ENCODE results near the gene WDR19.
"Not testable (repeated sequence)": the region's sequence is repeated elsewhere in the genome, so short reads cannot be mapped to it uniquely, and the experiment has no call there.

WDR19 gene

GRCh38 chr4:39233114-39233513 lies 50.8 kb downstream of the WDR19 start:
- no peak for DNase-seq (ENCODE audit: low read depth)

DNA sequence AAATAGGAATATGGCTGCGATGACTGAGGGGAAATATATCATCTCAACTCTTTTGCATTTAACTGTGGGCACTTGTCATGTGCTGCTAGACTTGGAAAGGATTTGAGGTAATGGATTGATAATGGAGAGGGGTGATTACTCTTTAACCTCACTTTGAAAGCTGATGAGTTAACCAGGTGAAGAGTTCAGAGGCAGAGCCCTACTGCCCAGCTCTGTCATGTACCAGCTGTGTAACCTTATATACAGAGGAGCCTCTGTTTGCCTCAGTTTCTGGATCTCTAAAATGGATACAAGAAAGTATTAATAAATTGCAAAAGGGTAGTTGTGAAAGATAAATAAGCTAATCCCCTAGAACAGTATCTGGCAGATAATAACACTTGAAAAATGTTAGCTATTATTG lies 51.5 kb downstream of the WDR19 start:
- no peak for DNase-seq (ENCODE audit: low read depth)

- no peak for DNase-seq (ENCODE audit: low read depth)
Measured at GRCh38 chr4:39235021-39235420, 52.7 kb downstream of the WDR19 start.

DNA sequence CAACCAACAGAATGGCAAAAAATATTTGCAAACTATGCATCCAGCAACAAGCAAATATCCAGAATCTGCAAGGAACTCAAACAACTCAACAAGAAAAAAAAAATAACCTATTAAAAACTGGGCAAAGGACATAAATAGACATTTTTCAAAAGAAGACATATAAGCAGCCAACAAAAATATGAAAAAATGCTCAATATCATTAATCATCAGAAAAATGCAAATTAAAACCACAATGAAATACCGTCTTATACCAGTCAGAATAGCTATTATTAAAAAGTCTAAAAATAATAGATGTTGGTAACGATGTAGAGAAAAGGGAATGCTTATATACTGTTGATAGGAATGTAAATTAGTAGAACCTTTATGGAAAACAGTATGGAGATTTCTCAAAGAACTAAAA lies 53.4 kb downstream of the WDR19 start:
- no peak for DNase-seq (ENCODE audit: low read depth)

- no peak for DNase-seq (ENCODE audit: low read depth)
Measured at GRCh38 chr4:39237179-39237578, 54.9 kb downstream of the WDR19 start.

GRCh38 chr4:39243462-39243861 lies 61.1 kb downstream of the WDR19 start:
- DNase-seq (ENCODE audit: low read depth), result no peak

- no peak for DNase-seq (ENCODE audit: low read depth)
Measured at GRCh38 chr4:39255266-39255665, 72.9 kb downstream of the WDR19 start.

DNA sequence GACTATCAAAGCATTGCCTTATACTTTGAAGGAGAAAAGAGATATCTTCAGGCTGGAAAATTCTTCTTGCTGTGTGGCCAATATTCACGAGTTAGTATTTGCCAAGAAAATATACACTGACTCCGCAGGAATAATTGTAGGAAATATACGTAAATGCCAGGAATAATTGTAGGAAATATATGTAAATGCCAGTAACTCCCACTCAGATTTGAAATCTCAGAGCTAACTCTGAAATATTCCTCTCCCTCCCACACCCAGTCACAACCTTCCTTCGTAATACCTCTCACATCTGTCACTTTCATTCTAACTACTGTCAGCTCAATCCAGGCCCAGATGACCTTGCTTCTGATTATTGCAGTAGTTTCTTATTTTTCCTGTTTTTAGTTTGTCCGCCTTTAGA lies 73.5 kb downstream of the WDR19 start:
- DNase-seq (ENCODE audit: low read depth), result no peak

GRCh38 chr4:39256436-39256835 lies 74.1 kb downstream of the WDR19 start:
- DNase-seq (ENCODE audit: low read depth), result no peak

GRCh38 chr4:39259571-39260330 lies 77.4 kb downstream of the WDR19 start:
- DNase-seq (ENCODE audit: low read depth), result no peak

DNA sequence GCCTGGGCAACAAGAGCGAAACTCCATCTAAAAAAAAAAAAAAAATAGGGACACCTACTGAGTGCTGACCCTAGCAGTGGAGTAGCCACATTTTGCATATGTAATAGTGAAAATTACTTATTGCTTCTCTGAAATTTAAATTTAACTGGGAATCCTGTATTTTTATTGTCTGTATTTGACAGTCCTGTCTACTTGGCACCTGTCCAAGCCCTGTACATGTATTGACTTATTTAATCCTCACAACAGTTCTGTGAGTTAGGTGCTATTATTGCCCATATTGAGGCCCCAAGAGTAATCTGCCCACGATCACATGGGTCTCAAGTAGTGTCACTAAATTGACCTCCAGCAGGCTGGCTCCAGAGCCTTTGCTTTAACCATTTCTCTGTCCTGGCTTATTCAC lies 81.6 kb downstream of the WDR19 start:
- DNase-seq (ENCODE audit: low read depth), result no peak

DNA sequence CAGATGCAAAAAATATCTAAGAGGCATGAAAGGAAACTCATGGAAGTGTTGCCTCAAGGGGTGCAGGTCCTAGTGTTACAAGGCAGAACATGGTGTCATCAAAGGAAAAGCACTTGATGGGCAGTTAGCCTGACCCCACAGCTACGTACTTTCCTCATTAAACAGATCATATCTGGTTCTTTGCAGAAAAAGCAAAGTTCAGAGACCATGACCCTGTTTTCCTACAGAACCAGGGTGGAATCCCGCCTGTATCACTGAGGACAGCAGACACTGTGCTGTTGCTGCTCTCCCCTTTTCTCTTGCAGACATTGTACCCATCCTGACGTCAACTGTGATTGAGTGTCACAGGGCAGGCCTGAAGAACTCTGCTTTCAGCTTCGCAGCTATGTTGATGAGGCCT lies 92.2 kb downstream of the WDR19 start:
- no peak for DNase-seq (ENCODE audit: low read depth)

DNA sequence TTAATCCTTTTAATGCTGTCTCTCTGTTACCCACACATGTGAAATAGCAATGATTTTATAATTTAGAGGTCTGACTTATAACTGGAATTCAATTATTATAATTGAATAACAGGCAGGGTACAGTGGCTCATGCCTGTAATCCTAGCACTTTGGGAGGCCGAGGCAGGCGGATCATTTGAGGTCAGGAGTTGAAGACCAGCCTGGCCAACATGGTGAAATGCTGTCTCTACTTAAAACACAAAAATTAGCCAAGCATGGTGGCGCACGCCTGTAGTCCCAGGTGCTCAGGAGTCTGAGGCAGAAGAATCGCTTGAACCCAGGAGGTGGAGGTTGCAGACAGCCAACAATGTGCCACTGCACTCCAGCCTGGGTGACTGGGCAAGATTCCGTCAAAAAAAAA lies 95.3 kb downstream of the WDR19 start:
- not testable (repeated sequence) for DNase-seq (ENCODE audit: low read depth)

GRCh38 chr4:39278476-39278875 lies 96.1 kb downstream of the WDR19 start:
- no peak for DNase-seq (ENCODE audit: low read depth)

GRCh38 chr4:39279416-39279815 lies 97.1 kb downstream of the WDR19 start:
- no peak for DNase-seq (ENCODE audit: low read depth)

DNA sequence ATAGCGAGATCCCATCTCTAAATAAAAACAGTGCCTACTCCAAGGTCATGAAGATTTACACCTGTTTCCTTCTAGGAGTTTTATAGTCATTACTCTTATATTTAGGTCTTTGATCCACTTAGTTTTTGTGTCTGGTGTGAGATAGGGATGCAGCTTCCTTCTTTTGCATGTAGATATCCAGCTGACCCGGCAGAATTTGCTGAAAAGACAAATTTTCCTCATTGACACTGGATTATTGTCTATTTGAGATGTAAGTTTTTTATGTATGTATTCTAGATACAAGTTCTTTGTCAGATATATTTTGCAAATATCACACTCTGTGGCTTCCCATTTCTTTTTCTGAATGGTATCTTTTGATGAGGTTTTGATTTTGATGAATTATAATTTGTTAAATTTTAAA lies 98.4 kb downstream of the WDR19 start:
- DNase-seq (ENCODE audit: low read depth), result no peak

GRCh38 chr4:39285111-39285795 lies 102.9 kb downstream of the WDR19 start:
- no peak for DNase-seq (ENCODE audit: low read depth)

- DNase-seq (ENCODE audit: low read depth), result no peak
Measured at GRCh38 chr4:39285853-39286252, 103.5 kb downstream of the WDR19 start.

- DNase-seq (ENCODE audit: low read depth), result no peak
Measured at GRCh38 chr4:39286263-39286662, 103.9 kb downstream of the WDR19 start.

DNA sequence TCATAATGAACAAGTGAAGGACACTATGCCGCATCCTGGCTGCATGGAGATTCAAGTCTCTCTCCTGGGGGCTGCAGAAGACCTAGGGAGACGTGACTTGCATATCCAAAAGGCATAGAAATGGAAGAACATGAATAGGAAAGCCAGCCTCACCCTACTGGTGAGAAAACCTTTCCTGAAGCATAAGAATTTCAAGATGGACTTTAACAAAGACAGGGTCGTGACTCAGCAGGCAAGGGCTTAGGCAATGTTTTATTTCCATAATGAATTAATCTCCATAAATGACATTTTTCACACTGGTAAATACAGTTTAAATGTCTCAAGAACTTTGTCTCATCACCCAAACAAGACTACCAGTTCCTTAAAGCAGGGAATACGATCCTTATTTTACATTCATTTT lies 104.9 kb downstream of the WDR19 start:
- no peak for DNase-seq (ENCODE audit: low read depth)

DNA sequence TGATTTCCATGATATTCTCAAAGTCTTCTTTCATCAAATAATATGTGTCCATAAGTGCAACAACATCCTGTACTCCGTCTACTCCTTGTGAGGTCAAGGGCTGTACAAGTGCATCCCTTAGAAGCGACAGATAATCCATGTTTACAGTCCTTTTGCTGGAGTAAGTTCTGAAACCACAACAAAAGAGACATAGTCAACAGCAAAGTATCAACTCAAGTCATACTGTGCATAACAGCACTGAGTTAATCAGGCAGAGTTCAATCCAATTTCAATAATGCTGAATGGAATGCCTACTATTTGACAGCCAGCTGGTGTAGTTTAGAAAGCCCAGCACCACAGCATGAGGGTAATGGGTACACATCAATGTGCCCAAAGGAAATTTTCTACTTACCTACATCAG lies 109.4 kb downstream of the WDR19 start:
- no peak for DNase-seq (ENCODE audit: low read depth)

DNA sequence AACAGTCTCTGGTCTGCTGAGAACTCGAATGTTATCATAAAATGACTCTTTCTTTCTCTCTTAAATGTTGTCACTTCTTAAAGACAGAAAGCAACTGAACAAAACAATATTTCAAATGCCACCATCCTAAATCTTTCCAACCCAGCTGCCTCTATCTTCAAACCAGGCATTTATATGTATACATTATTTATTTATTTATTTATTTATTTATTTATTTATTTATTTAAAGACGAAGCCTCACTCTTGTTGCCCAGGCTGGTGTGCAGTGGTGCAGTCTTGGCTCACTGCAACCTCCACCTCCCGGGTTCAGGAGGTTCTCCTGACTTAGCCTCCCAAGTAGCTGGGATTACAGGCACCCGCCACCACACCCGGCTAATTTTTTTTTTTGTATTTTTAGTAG lies 110.1 kb downstream of the WDR19 start:
- DNase-seq (ENCODE audit: low read depth), result not testable (repeated sequence)

DNA sequence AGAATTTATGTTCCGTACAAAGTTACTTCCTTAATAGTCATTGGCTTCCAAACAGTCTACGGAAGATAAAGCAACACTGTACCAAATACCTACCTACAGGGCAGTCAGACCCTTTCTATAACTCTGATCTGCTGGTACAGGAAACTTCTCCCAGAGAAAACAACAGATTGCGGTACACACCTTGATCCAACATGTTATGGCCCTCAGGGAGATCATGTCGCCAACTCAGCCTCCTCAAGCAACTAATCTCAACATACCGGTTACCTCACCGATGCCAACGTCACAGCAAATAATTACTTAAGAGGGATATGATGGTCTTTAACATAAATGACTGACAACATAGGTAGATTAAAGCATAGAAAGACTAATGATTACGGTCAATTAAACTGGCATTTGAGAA lies 113.5 kb downstream of the WDR19 start:
- no peak for DNase-seq (ENCODE audit: low read depth)

DNA sequence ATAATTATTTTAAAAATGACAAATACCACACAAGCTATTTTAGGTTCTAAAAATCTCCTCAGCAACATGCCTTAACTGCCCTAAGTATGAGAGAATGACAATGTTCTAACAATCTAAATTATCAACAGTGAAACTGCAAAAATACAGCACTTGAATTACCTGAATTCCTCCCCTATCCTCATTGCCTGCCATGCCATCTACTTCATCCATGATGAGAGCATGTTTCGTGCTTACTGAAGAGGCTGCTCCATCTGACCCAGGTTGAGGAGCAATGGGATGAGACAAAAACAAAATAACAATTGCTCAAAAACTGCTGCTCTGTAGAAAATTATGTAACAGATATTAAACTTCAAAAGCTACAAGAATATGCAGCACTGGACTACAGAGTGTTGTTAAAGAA lies 120.6 kb downstream of the WDR19 start:
- no peak for DNase-seq (ENCODE audit: low read depth)
